Muscle layer of colon (tissue), 2 donors: ENCODE measurements around the gene ADGRB3.

ENCODE experiments used
- H3K27ac ChIP-seq: one replicate; pipeline ENCODE4 v1.7.0; 2013; ENCODE audit warnings: low read depth, mild to moderate bottlenecking, low read length, moderate library complexity
- H3K27me3 ChIP-seq, 2 donors: one replicate each; pipeline ENCODE4 v1.7.0; 2013; ENCODE audit warnings: low read length in 2 of 2, mild to moderate bottlenecking in 2 of 2; ENCODE audit not compliant: insufficient read depth in 2 of 2, control insufficient read depth in 1 of 2
- H3K36me3 ChIP-seq: one replicate; pipeline ENCODE4 v1.7.0; 2013; ENCODE audit warnings: mild to moderate bottlenecking, low read length; ENCODE audit not compliant: insufficient read depth
- H3K4me1 ChIP-seq: one replicate; pipeline ENCODE4 v1.7.0; 2013; ENCODE audit warnings: mild to moderate bottlenecking, low read length; ENCODE audit not compliant: insufficient read depth
- H3K4me3 ChIP-seq, 2 donors: one replicate each; pipeline ENCODE4 v1.7.0; 2013; ENCODE audit warnings: low read length in 2 of 2, low read depth in 1 of 2, mild to moderate bottlenecking in 1 of 2, moderate library complexity in 1 of 2
- H3K9ac ChIP-seq: one replicate; pipeline ENCODE4 v1.7.0; 2013; ENCODE audit warnings: low read length
- H3K9me3 ChIP-seq: one replicate; pipeline ENCODE4 v1.7.0; 2013; ENCODE audit warnings: mild to moderate bottlenecking, low read length
- donor health status: abdominal sarcoma.
- donor health status: Adenocarcinoma of cecum.

Gene ADGRB3

GRCh38 chr6:69232008-69232407 lies 596.9 kb downstream of the ADGRB3 start:
- Histone ChIP-seq H3K36me3 (no peaks in the 10 kb centered on the region), H3K9me3 (no peaks in the 10 kb centered on the region), H3K27ac (no peak overlapping the region), H3K27me3 (no peaks in the 10 kb centered on the region), H3K4me1 (no peaks in the 10 kb centered on the region), H3K9ac (no peak overlapping the region), H3K4me3 (no peak overlapping the region)

GRCh38 chr6:69232496-69232895 lies 597.4 kb downstream of the ADGRB3 start:
- no peaks in the 10 kb centered on the region for H3K27me3 ChIP-seq
- no peaks in the 10 kb centered on the region for H3K36me3 ChIP-seq
- H3K9ac ChIP-seq, result no peak overlapping the region
- H3K9me3 ChIP-seq, result no peaks in the 10 kb centered on the region
- no peaks in the 10 kb centered on the region for H3K4me1 ChIP-seq
- H3K27ac ChIP-seq, result no peak overlapping the region
- no peak overlapping the region for H3K4me3 ChIP-seq

- Histone ChIP-seq H3K27me3 (no peaks in the 10 kb centered on the region), H3K4me1 (no peaks in the 10 kb centered on the region), H3K27ac (no peak overlapping the region), H3K9me3 (no peaks in the 10 kb centered on the region), H3K4me3 (no peak overlapping the region), H3K36me3 (no peaks in the 10 kb centered on the region), H3K9ac (no peak overlapping the region)
These were observed 597.9 kb downstream of the ADGRB3 start for GRCh38 chr6:69232911-69233448.

GRCh38 chr6:69238067-69238466 lies 603.0 kb downstream of the ADGRB3 start:
- Histone ChIP-seq H3K9me3 (no peaks in the 10 kb centered on the region), H3K36me3 (no peaks in the 10 kb centered on the region), H3K4me3 (no peak overlapping the region), H3K9ac (no peak overlapping the region), H3K27me3 (no peaks in the 10 kb centered on the region), H3K4me1 (no peaks in the 10 kb centered on the region), H3K27ac (no peak overlapping the region)

GRCh38 chr6:69246983-69247382 lies 611.9 kb downstream of the ADGRB3 start:
- Histone ChIP-seq H3K4me1 (no peaks in the 10 kb centered on the region), H3K27ac (no peak overlapping the region), H3K9me3 (no peaks in the 10 kb centered on the region), H3K9ac (no peak overlapping the region), H3K4me3 (no peak overlapping the region), H3K36me3 (no peaks in the 10 kb centered on the region), H3K27me3 (no peaks in the 10 kb centered on the region)

- no peaks in the 10 kb centered on the region for H3K9me3 ChIP-seq
- H3K27me3 ChIP-seq, result no peaks in the 10 kb centered on the region
- no peak overlapping the region for H3K9ac ChIP-seq
- H3K4me3 ChIP-seq, result no peak overlapping the region
- H3K36me3 ChIP-seq, result no peaks in the 10 kb centered on the region
- no peaks in the 10 kb centered on the region for H3K4me1 ChIP-seq
- H3K27ac ChIP-seq, result no peak overlapping the region
These were observed 625.9 kb downstream of the ADGRB3 start for GRCh38 chr6:69261010-69261409.

- Histone ChIP-seq H3K27me3 (no peaks in the 10 kb centered on the region), H3K27ac (no peak overlapping the region), H3K9me3 (no peaks in the 10 kb centered on the region), H3K4me3 (no peak overlapping the region), H3K4me1 (no peaks in the 10 kb centered on the region), H3K9ac (no peak overlapping the region), H3K36me3 (no peaks in the 10 kb centered on the region)
These were observed 628.2 kb downstream of the ADGRB3 start for GRCh38 chr6:69263297-69263696.

GRCh38 chr6:69265090-69265489 lies 630.0 kb downstream of the ADGRB3 start:
- no peak overlapping the region for H3K9ac ChIP-seq
- H3K27ac ChIP-seq, result no peak overlapping the region
- H3K36me3 ChIP-seq, result no peaks in the 10 kb centered on the region
- no peak overlapping the region for H3K4me3 ChIP-seq
- no peaks in the 10 kb centered on the region for H3K27me3 ChIP-seq
- H3K4me1 ChIP-seq, result no peaks in the 10 kb centered on the region
- no peaks in the 10 kb centered on the region for H3K9me3 ChIP-seq

GRCh38 chr6:69265706-69266105 lies 630.6 kb downstream of the ADGRB3 start:
- H3K9me3 ChIP-seq, result no peaks in the 10 kb centered on the region
- H3K9ac ChIP-seq, result no peak overlapping the region
- H3K27ac ChIP-seq, result no peak overlapping the region
- H3K36me3 ChIP-seq, result no peaks in the 10 kb centered on the region
- no peak overlapping the region for H3K4me3 ChIP-seq
- no peaks in the 10 kb centered on the region for H3K4me1 ChIP-seq
- no peaks in the 10 kb centered on the region for H3K27me3 ChIP-seq

- no peaks in the 10 kb centered on the region for H3K36me3 ChIP-seq
- no peaks in the 10 kb centered on the region for H3K9me3 ChIP-seq
- H3K9ac ChIP-seq, result no peak overlapping the region
- no peak overlapping the region for H3K27ac ChIP-seq
- no peaks in the 10 kb centered on the region for H3K27me3 ChIP-seq
- no peak overlapping the region for H3K4me3 ChIP-seq
- no peaks in the 10 kb centered on the region for H3K4me1 ChIP-seq
These were observed 641.1 kb downstream of the ADGRB3 start for GRCh38 chr6:69276204-69276603.

GRCh38 chr6:69279805-69280204 lies 644.7 kb downstream of the ADGRB3 start:
- Histone ChIP-seq H3K9ac (no peak overlapping the region), H3K27me3 (no peaks in the 10 kb centered on the region), H3K4me1 (no peaks in the 10 kb centered on the region), H3K36me3 (no peaks in the 10 kb centered on the region), H3K4me3 (no peak overlapping the region), H3K9me3 (no peaks in the 10 kb centered on the region), H3K27ac (no peak overlapping the region)

- H3K36me3 ChIP-seq, result no peaks in the 10 kb centered on the region
These were observed 645.8 kb downstream of the ADGRB3 start for GRCh38 chr6:69280858-69281257.

More at GRCh38 chr6:69280858-69281257, 645.8 kb downstream of the ADGRB3 start:
- Histone ChIP-seq H3K9me3 (no peaks in the 10 kb centered on the region), H3K4me3 (no peak overlapping the region), H3K4me1 (no peaks in the 10 kb centered on the region), H3K9ac (no peak overlapping the region), H3K27ac (no peak overlapping the region), H3K27me3 (no peaks in the 10 kb centered on the region)
